ENCODE measurements around the gene HYDIN.

HYDIN gene

GRCh38 chr16:70793851-70794502 is 436.5 kb downstream of the HYDIN start:
- H3K79me2 ChIP-seq (ENCODE audit: insufficient read depth, low read length) = peaks cover 32% of the 10 kb centered on the region; the same call in 1 of the 2 replicates
- peaks cover 7% of the 10 kb centered on the region for H3K4me1 ChIP-seq (ENCODE audit: insufficient read depth, low read length, poor library complexity, severe bottlenecking)
- no peak for TF ChIP-seq EZH2phosphoT487 (IDR thresholded peaks at IDR 0.05; ENCODE audit: borderline replicate concordance)
- TF ChIP-seq, protein P1, sequence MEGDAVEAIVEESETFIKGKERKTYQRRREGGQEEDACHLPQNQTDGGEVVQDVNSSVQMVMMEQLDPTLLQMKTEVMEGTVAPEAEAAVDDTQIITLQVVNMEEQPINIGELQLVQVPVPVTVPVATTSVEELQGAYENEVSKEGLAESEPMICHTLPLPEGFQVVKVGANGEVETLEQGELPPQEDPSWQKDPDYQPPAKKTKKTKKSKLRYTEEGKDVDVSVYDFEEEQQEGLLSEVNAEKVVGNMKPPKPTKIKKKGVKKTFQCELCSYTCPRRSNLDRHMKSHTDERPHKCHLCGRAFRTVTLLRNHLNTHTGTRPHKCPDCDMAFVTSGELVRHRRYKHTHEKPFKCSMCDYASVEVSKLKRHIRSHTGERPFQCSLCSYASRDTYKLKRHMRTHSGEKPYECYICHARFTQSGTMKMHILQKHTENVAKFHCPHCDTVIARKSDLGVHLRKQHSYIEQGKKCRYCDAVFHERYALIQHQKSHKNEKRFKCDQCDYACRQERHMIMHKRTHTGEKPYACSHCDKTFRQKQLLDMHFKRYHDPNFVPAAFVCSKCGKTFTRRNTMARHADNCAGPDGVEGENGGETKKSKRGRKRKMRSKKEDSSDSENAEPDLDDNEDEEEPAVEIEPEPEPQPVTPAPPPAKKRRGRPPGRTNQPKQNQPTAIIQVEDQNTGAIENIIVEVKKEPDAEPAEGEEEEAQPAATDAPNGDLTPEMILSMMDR (conservative IDR thresholded peaks at IDR 0.05; ENCODE audit: low read length) = no peak
- H4K20me1 ChIP-seq (ENCODE audit: insufficient read depth, low read length, poor library complexity, severe bottlenecking) = no peaks in the 10 kb centered on the region
- H3K4me2 ChIP-seq (ENCODE audit: low read depth, low read length, poor library complexity, severe bottlenecking) = no peak overlapping the region
- H3F3A ChIP-seq (ENCODE audit: low read depth) = no peaks in the 10 kb centered on the region
- no peak overlapping the region for H2AFZ ChIP-seq (ENCODE audit: low read length)
- no peaks in the 10 kb centered on the region for H3K36me3 ChIP-seq (ENCODE audit: insufficient read depth, low read length)
- H3K9ac ChIP-seq (ENCODE audit: low read depth, low read length, poor library complexity, severe bottlenecking) = no peak overlapping the region
- no peaks in the 10 kb centered on the region for H3K27me3 ChIP-seq (ENCODE audit: insufficient read depth, low read length, poor library complexity, severe bottlenecking)
- H3K4me3 ChIP-seq (ENCODE audit: low read length, poor library complexity, severe bottlenecking) = no peak overlapping the region
- H3K9me3 ChIP-seq (ENCODE audit: insufficient read depth, low read depth, low read length) = no peaks in the 10 kb centered on the region
- no peaks in the 10 kb centered on the region for H3K9me2 ChIP-seq (replicated peaks; ENCODE audit: low read depth, low read length)

- Histone ChIP-seq H3K4me1 (ENCODE audit: insufficient read depth, low read length, poor library complexity, severe bottlenecking) (no peaks in the 10 kb centered on the region), H3K9ac (ENCODE audit: low read depth, low read length, poor library complexity, severe bottlenecking) (no peak overlapping the region), H3F3A (ENCODE audit: low read depth) (no peaks in the 10 kb centered on the region), H3K9me3 (ENCODE audit: insufficient read depth, low read depth, low read length) (no peaks in the 10 kb centered on the region), H3K4me2 (ENCODE audit: low read depth, low read length, poor library complexity, severe bottlenecking) (no peak overlapping the region), H2AFZ (ENCODE audit: low read length) (no peak overlapping the region), H3K9me2 (replicated peaks; ENCODE audit: low read depth, low read length) (no peaks in the 10 kb centered on the region), H3K36me3 (ENCODE audit: insufficient read depth, low read length) (peaks cover 9% of the 10 kb centered on the region; the same call in 1 of the 2 replicates), H4K20me1 (ENCODE audit: insufficient read depth, low read length, poor library complexity, severe bottlenecking) (no peaks in the 10 kb centered on the region), H3K79me2 (ENCODE audit: insufficient read depth, low read length) (peaks cover 16% of the 10 kb centered on the region; the same call in 1 of the 2 replicates), H3K4me3 (ENCODE audit: low read length, poor library complexity, severe bottlenecking) (no peak overlapping the region), H3K27me3 (ENCODE audit: insufficient read depth, low read length, poor library complexity, severe bottlenecking) (no peaks in the 10 kb centered on the region)
- TF ChIP-seq, protein P1 (conservative IDR thresholded peaks at IDR 0.05; ENCODE audit: low read length) = no peak
- TF ChIP-seq EZH2phosphoT487 (IDR thresholded peaks at IDR 0.05; ENCODE audit: borderline replicate concordance) = no peak
These were observed 439.7 kb downstream of the HYDIN start for GRCh38 chr16:70790815-70791214.

GRCh38 chr16:70789595-70790447 is 440.7 kb downstream of the HYDIN start:
- Histone ChIP-seq H3K4me1 (ENCODE audit: insufficient read depth, low read length, poor library complexity, severe bottlenecking) (no peaks in the 10 kb centered on the region), H3K9ac (ENCODE audit: low read depth, low read length, poor library complexity, severe bottlenecking) (no peak overlapping the region), H2AFZ (ENCODE audit: low read length) (no peak overlapping the region), H3K36me3 (ENCODE audit: insufficient read depth, low read length) (peaks cover 19% of the 10 kb centered on the region; the same call in 1 of the 2 replicates), H3K79me2 (ENCODE audit: insufficient read depth, low read length) (peaks cover 12% of the 10 kb centered on the region; the same call in 1 of the 2 replicates), H3K9me3 (ENCODE audit: insufficient read depth, low read depth, low read length) (no peaks in the 10 kb centered on the region), H3F3A (ENCODE audit: low read depth) (no peaks in the 10 kb centered on the region), H3K4me3 (ENCODE audit: low read length, poor library complexity, severe bottlenecking) (no peak overlapping the region), H3K9me2 (replicated peaks; ENCODE audit: low read depth, low read length) (no peaks in the 10 kb centered on the region), H3K27me3 (ENCODE audit: insufficient read depth, low read length, poor library complexity, severe bottlenecking) (no peaks in the 10 kb centered on the region), H4K20me1 (ENCODE audit: insufficient read depth, low read length, poor library complexity, severe bottlenecking) (no peaks in the 10 kb centered on the region), H3K4me2 (ENCODE audit: low read depth, low read length, poor library complexity, severe bottlenecking) (no peak overlapping the region)
- TF ChIP-seq EZH2phosphoT487 (IDR thresholded peaks at IDR 0.05; ENCODE audit: borderline replicate concordance) = no peak
- TF ChIP-seq, protein P1 (conservative IDR thresholded peaks at IDR 0.05; ENCODE audit: low read length) = no peak

All from Loucy (cell line).